ENCODE results near the gene CES3.

CES3 gene

GRCh38 chr16:66979011-66979717 is 18.1 kb downstream of the CES3 start:
- no peaks in the 10 kb centered on the region for H3K27me3 ChIP-seq (replicated peaks; ENCODE audit: insufficient read depth, low read length)
- H3K36me3 ChIP-seq (replicated peaks; ENCODE audit: insufficient read depth, low read length) = no peaks in the 10 kb centered on the region
- H3K4me1 ChIP-seq (ENCODE audit: low read length) = peaks cover 4% of the 10 kb centered on the region; the same call in 1 of the 2 replicates
- no peak overlapping the region for H2AFZ ChIP-seq (ENCODE audit: low read length)
- H3K4me3 ChIP-seq (ENCODE audit: low read length) = no peak overlapping the region
- no peak overlapping the region for H3K27ac ChIP-seq (ENCODE audit: low read length)
- DNase-seq = no peak
- no peaks in the 10 kb centered on the region for H4K20me1 ChIP-seq (ENCODE audit: insufficient read depth, low read length)
- no peaks in the 10 kb centered on the region for H3K79me2 ChIP-seq (ENCODE audit: low read length)
- no peak overlapping the region for H3K9ac ChIP-seq (ENCODE audit: low read length)
- no peak for TF ChIP-seq EZH2 (optimal IDR thresholded peaks at IDR 0.05; ENCODE audit: low read depth, low read length)
- TF ChIP-seq CTCF (IDR thresholded peaks at IDR 0.05; ENCODE audit: low read length) = no peak
- no peak for TF ChIP-seq EZH2phosphoT487 (IDR thresholded peaks at IDR 0.05; ENCODE audit: low read length)
- H3K9me2 ChIP-seq (replicated peaks; ENCODE audit: insufficient read depth, low read length) = no peaks in the 10 kb centered on the region
- H3K4me2 ChIP-seq (ENCODE audit: low read depth, low read length) = no peak overlapping the region
- H3K9me3 ChIP-seq (replicated peaks; ENCODE audit: insufficient read depth, low read length) = no peaks in the 10 kb centered on the region
- H3F3A ChIP-seq (ENCODE audit: insufficient read depth, low read length) = no peaks in the 10 kb centered on the region

GRCh38 chr16:66983033-66983432 is 22.0 kb downstream of the CES3 start:
- no peaks in the 10 kb centered on the region for H3K36me3 ChIP-seq (replicated peaks; ENCODE audit: insufficient read depth, low read length)
- H2AFZ ChIP-seq (ENCODE audit: low read length) = no peak overlapping the region
- H3K4me1 ChIP-seq (ENCODE audit: low read length) = no peaks in the 10 kb centered on the region
- H3K9me2 ChIP-seq (replicated peaks; ENCODE audit: insufficient read depth, low read length) = no peaks in the 10 kb centered on the region
- no peaks in the 10 kb centered on the region for H3K27me3 ChIP-seq (replicated peaks; ENCODE audit: insufficient read depth, low read length)
- H3F3A ChIP-seq (ENCODE audit: insufficient read depth, low read length) = no peaks in the 10 kb centered on the region
- H3K9me3 ChIP-seq (replicated peaks; ENCODE audit: insufficient read depth, low read length) = no peaks in the 10 kb centered on the region
- H3K79me2 ChIP-seq (ENCODE audit: low read length) = no peaks in the 10 kb centered on the region
- no peak overlapping the region for H3K27ac ChIP-seq (ENCODE audit: low read length)
- TF ChIP-seq EZH2 (optimal IDR thresholded peaks at IDR 0.05; ENCODE audit: low read depth, low read length) (no peak), CTCF (IDR thresholded peaks at IDR 0.05; ENCODE audit: low read length) (no peak), EZH2phosphoT487 (IDR thresholded peaks at IDR 0.05; ENCODE audit: low read length) (no peak)
- no peak overlapping the region for H3K4me3 ChIP-seq (ENCODE audit: low read length)
- no peak for DNase-seq
- no peaks in the 10 kb centered on the region for H4K20me1 ChIP-seq (ENCODE audit: insufficient read depth, low read length)
- H3K4me2 ChIP-seq (ENCODE audit: low read depth, low read length) = no peak overlapping the region
- H3K9ac ChIP-seq (ENCODE audit: low read length) = no peak overlapping the region

GRCh38 chr16:66984892-66985311 is 23.8 kb downstream of the CES3 start:
- Histone ChIP-seq H3K27me3 (replicated peaks; ENCODE audit: insufficient read depth, low read length) (no peaks in the 10 kb centered on the region), H3K9me2 (replicated peaks; ENCODE audit: insufficient read depth, low read length) (no peaks in the 10 kb centered on the region), H3K79me2 (ENCODE audit: low read length) (no peaks in the 10 kb centered on the region), H3F3A (ENCODE audit: insufficient read depth, low read length) (no peaks in the 10 kb centered on the region), H3K36me3 (replicated peaks; ENCODE audit: insufficient read depth, low read length) (no peaks in the 10 kb centered on the region), H3K4me1 (ENCODE audit: low read length) (no peaks in the 10 kb centered on the region), H3K9me3 (replicated peaks; ENCODE audit: insufficient read depth, low read length) (no peaks in the 10 kb centered on the region), H3K9ac (ENCODE audit: low read length) (no peak overlapping the region), H2AFZ (ENCODE audit: low read length) (no peak overlapping the region), H3K4me2 (ENCODE audit: low read depth, low read length) (no peak overlapping the region), H3K4me3 (ENCODE audit: low read length) (no peak overlapping the region), H3K27ac (ENCODE audit: low read length) (no peak overlapping the region), H4K20me1 (ENCODE audit: insufficient read depth, low read length) (no peaks in the 10 kb centered on the region)
- no peak for TF ChIP-seq CTCF (IDR thresholded peaks at IDR 0.05; ENCODE audit: low read length)
- TF ChIP-seq EZH2phosphoT487 (IDR thresholded peaks at IDR 0.05; ENCODE audit: low read length) = no peak
- TF ChIP-seq EZH2 (optimal IDR thresholded peaks at IDR 0.05; ENCODE audit: low read depth, low read length) = no peak
- DNase-seq = no peak

Measured in MM.1S (cell line).